HEK293 (cell line): ENCODE data around the gene KIAA0825.
A peak's percentile ranks its signal among the peaks of the same experiment; 100 is the strongest.

Experiments
- CTCF ChIA-PET: fragments of 350-600 bp; formaldehyde crosslinking; extraction: SDS; loops from one replicate; lab custom pipeline; 2021; ENCODE audit warnings: antibody characterized with exemption; lab: Yijun Ruan, JAX
- POLR2A ChIA-PET: fragments of 300-600 bp; formaldehyde crosslinking; extraction: SDS; loops from one replicate; lab custom pipeline; 2020; ENCODE audit warnings: antibody characterized with exemption, inconsistent platforms; lab: Yijun Ruan, JAX
- H3K27ac ChIP-seq: fragments of 200-500 bp; sonication (Bioruptor generic); 2 replicates; pipeline ENCODE4 v1.5.1; 2014; ENCODE audit warnings: low read depth, low read length, control low read depth, inconsistent platforms; ENCODE audit errors: extremely low read depth
- H3K36me3 ChIP-seq, 2 experiments: fragments of 200-500 bp in 1 of 2; sonication (Bioruptor generic) in 1 of 2; 1 replicate in 1 of 2; 2 replicates in 1 of 2; pipeline ENCODE4 v1.5.1; 2014 to 2017; ENCODE audit warnings: inconsistent platforms in 2 of 2, low read length in 2 of 2; ENCODE audit not compliant: control insufficient read depth in 2 of 2, insufficient read depth in 1 of 2
- H3K4me1 ChIP-seq: fragments of 200-500 bp; sonication (Bioruptor generic); 2 replicates; pipeline ENCODE4 v1.5.1; 2014; ENCODE audit warnings: mild to moderate bottlenecking, low read length, inconsistent platforms; ENCODE audit not compliant: control insufficient read depth, insufficient read depth
- H3K4me3 ChIP-seq: 2 replicates; pipeline ENCODE4 v1.5.1; 2011; ENCODE audit warnings: low read depth, mild to moderate bottlenecking, control low read depth, low read length, moderate library complexity
- H3K9me3 ChIP-seq: fragments of 200-500 bp; sonication (Bioruptor generic); 2 replicates; pipeline ENCODE4 v1.5.1; 2014; ENCODE audit warnings: low read depth, low read length, inconsistent platforms; ENCODE audit not compliant: control insufficient read depth, insufficient read depth
- EGR2 ChIP-seq: fragments of 450-650 bp; formaldehyde crosslinking; IDR thresholded peaks from 2 replicates; pipeline ENCODE4 v1.5.1; 2016; ENCODE audit warnings: low read depth, missing biosample characterization, missing genetic modification characterization
- GLIS2 ChIP-seq: fragments of 450-650 bp; formaldehyde crosslinking; IDR thresholded peaks from 2 replicates; pipeline ENCODE4 v1.5.1; 2016; ENCODE audit warnings: missing biosample characterization, missing genetic modification characterization
- HOXD13 ChIP-seq: sonication (generic); formaldehyde crosslinking; IDR thresholded peaks from 2 replicates; pipeline ENCODE4 v1.8.0; 2022; ENCODE audit warnings: missing genetic modification reagents, borderline replicate concordance
- PBX3 ChIP-seq: sonication (generic); formaldehyde crosslinking; IDR thresholded peaks from 2 replicates; pipeline ENCODE4 v1.8.1; 2022; ENCODE audit warnings: mild to moderate bottlenecking, moderate library complexity, missing genetic modification reagents
- ZBTB17 ChIP-seq: fragments of 450-650 bp; formaldehyde crosslinking; IDR thresholded peaks from 2 replicates; pipeline ENCODE4 v1.5.1; 2016; ENCODE audit warnings: missing biosample characterization, missing genetic modification characterization
- ZFHX2 ChIP-seq: fragments of 450-650 bp; formaldehyde crosslinking; conservative IDR thresholded peaks from 2 replicates; pipeline ENCODE4 v1.5.1; 2016; ENCODE audit warnings: missing biosample characterization, missing genetic modification characterization
- ZNF140 ChIP-seq: fragments of 450-650 bp; formaldehyde crosslinking; IDR thresholded peaks from 2 replicates; pipeline ENCODE4 v1.5.1; 2016; ENCODE audit warnings: missing biosample characterization, missing genetic modification characterization
- ZNF19 ChIP-seq: fragments of 450-650 bp; formaldehyde crosslinking; IDR thresholded peaks from 2 replicates; pipeline ENCODE4; 2016; ENCODE audit warnings: missing biosample characterization, missing genetic modification characterization, low read depth
- ZNF202 ChIP-seq: fragments of 450-650 bp; formaldehyde crosslinking; IDR thresholded peaks from 2 replicates; pipeline ENCODE4 v1.5.1; 2016; ENCODE audit warnings: missing biosample characterization, missing genetic modification characterization, borderline replicate concordance
- ZNF221 ChIP-seq: fragments of 450-650 bp; formaldehyde crosslinking; IDR thresholded peaks from 2 replicates; pipeline ENCODE4 v1.5.1; 2017; ENCODE audit warnings: missing biosample characterization, missing genetic modification characterization, borderline replicate concordance
- ZNF580 ChIP-seq: fragments of 450-650 bp; formaldehyde crosslinking; IDR thresholded peaks from 2 replicates; pipeline ENCODE4 v1.5.1; 2016; ENCODE audit warnings: missing biosample characterization, missing genetic modification characterization
- ZNF624 ChIP-seq: fragments of 450-650 bp; formaldehyde crosslinking; IDR thresholded peaks from 2 replicates; pipeline ENCODE4 v1.5.1; 2017; ENCODE audit warnings: missing biosample characterization, missing genetic modification characterization
- ZNF629 ChIP-seq: fragments of 450-650 bp; formaldehyde crosslinking; IDR thresholded peaks from 2 replicates; pipeline ENCODE4 v1.5.1; 2017; ENCODE audit warnings: missing biosample characterization, missing genetic modification characterization
- ZNF654 ChIP-seq: fragments of 450-650 bp; formaldehyde crosslinking; IDR thresholded peaks from 2 replicates; pipeline ENCODE4 v1.5.1; 2016; ENCODE audit warnings: low read depth, missing biosample characterization, missing genetic modification characterization
- ZNF660 ChIP-seq: fragments of 450-650 bp; IDR thresholded peaks from 2 replicates; pipeline ENCODE4 v1.5.1; 2018; ENCODE audit warnings: missing biosample characterization, mild to moderate bottlenecking, missing genetic modification characterization
- ZNF664 ChIP-seq: fragments of 450-650 bp; formaldehyde crosslinking; IDR thresholded peaks from 2 replicates; pipeline ENCODE4 v1.5.1; 2016; ENCODE audit warnings: missing biosample characterization, missing genetic modification characterization
- TF ChIP-seq, protein P1 (sequence below): fragments of 450-650 bp; IDR thresholded peaks from 2 replicates; pipeline ENCODE4 v1.5.1; 2018; ENCODE audit warnings: missing biosample characterization, mild to moderate bottlenecking, missing genetic modification characterization

Gene KIAA0825

GRCh38 chr5:94615862-94616261, 2.5 kb downstream of the KIAA0825 start:
- TF ChIP-seq ZNF664 (tag by site-specific recombination) = peak; percentile 92
- TF ChIP-seq EGR2 (tag by site-specific recombination) = 0 out of 2 replicates have a peak, but pooled peaks have one; percentile 14
- TF ChIP-seq HOXD13 (CRISPR knock-in tag) = no peak
- TF ChIP-seq ZNF629 (tag by site-specific recombination) = peak; percentile 22; the same call in 1 of the 2 replicates
- 0 out of 2 replicates have a peak, but pooled peaks have one; percentile 32 for TF ChIP-seq ZFHX2 (tag by site-specific recombination)
- no peak overlapping the region for H3K27ac ChIP-seq
- H3K4me1 ChIP-seq = peaks cover 12% of the 10 kb centered on the region; the same call in 1 of the 2 replicates
- ChIA-PET CTCF (interaction anchor here (3.8 kb wide), 1 partner anchor 122 kb away, joined by 21 read pairs; no protein-coding TSS in a partner anchor), POLR2A (no interaction called here)
- no peaks in the 10 kb centered on the region for H3K36me3 ChIP-seq
- H3K9me3 ChIP-seq = no peaks in the 10 kb centered on the region
- H3K4me3 ChIP-seq = no peak overlapping the region

- CTCF ChIA-PET = interaction anchor here (0.6 to 3.8 kb wide), 2 partner anchors 20 to 123 kb away, joined by 3 to 21 read pairs; no protein-coding TSS in a partner anchor
- TF ChIP-seq ZNF580 (tag by site-specific recombination) = no peak
- TF ChIP-seq ZNF221 (tag by site-specific recombination) = no peak
- no peak for TF ChIP-seq ZNF140 (tag by site-specific recombination)
- no peak for TF ChIP-seq ZNF624 (tag by site-specific recombination)
- no peak overlapping the region for H3K4me3 ChIP-seq
- H3K9me3 ChIP-seq = no peaks in the 10 kb centered on the region
- no peaks in the 10 kb centered on the region for H3K36me3 ChIP-seq
- POLR2A ChIA-PET = no interaction called here
- no peak overlapping the region for H3K27ac ChIP-seq
- peaks cover 9% of the 10 kb centered on the region; the same call in 1 of the 2 replicates for H3K4me1 ChIP-seq
Observed at GRCh38 chr5:94614156-94614805, 4.1 kb downstream of the KIAA0825 start.

DNA sequence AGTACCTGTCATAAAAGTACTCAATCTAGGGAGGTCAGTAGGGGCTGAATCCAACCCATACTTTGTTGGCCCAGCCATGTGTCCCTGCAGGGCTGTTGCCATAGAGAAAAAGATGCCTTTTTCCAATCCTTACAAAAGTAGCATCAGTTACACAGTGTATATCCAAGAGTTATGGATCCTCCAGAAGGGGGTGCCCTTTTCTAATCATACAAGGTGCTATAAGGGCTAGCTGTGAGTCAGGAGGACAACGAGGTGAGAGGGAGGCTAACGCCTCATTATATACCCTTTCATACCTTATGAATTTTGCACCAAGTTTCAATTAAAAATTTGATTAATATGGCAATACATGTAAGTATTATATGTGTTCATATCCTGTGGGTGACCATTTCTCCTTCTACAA, 4.8 kb downstream of the KIAA0825 start:
- no peaks in the 10 kb centered on the region for H3K36me3 ChIP-seq
- H3K9me3 ChIP-seq = no peaks in the 10 kb centered on the region
- H3K4me3 ChIP-seq = no peak overlapping the region
- POLR2A ChIA-PET = no interaction called here
- no peak overlapping the region for H3K27ac ChIP-seq
- CTCF ChIA-PET = interaction anchor here (0.6 to 3.8 kb wide), 4 partner anchors 24 to 124 kb away, joined by 4 to 21 read pairs (median 4); no protein-coding TSS in a partner anchor
- peaks cover 9% of the 10 kb centered on the region; the same call in 1 of the 2 replicates for H3K4me1 ChIP-seq
- TF ChIP-seq ZNF660 (tag by site-specific recombination) (0 out of 2 replicates have a peak, but pooled peaks have one; percentile 26), GLIS2 (tag by site-specific recombination) (no peak), PBX3 (CRISPR knock-in tag) (no peak), ZNF202 (tag by site-specific recombination) (no peak), EGR2 (tag by site-specific recombination) (no peak), ZBTB17 (tag by site-specific recombination) (no peak), ZNF19 (tag by site-specific recombination) (no peak), ZNF654 (tag by site-specific recombination) (peak; percentile 51)
- TF ChIP-seq, protein P1, sequence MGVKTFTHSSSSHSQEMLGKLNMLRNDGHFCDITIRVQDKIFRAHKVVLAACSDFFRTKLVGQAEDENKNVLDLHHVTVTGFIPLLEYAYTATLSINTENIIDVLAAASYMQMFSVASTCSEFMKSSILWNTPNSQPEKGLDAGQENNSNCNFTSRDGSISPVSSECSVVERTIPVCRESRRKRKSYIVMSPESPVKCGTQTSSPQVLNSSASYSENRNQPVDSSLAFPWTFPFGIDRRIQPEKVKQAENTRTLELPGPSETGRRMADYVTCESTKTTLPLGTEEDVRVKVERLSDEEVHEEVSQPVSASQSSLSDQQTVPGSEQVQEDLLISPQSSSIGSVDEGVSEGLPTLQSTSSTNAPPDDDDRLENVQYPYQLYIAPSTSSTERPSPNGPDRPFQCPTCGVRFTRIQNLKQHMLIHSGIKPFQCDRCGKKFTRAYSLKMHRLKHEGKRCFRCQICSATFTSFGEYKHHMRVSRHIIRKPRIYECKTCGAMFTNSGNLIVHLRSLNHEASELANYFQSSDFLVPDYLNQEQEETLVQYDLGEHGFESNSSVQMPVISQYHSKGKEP (tag by site-specific recombination) = no peak
